ENCODE data around the gene DDX6.
"Not testable (repeated sequence)": the region's sequence is repeated elsewhere in the genome, so short reads cannot be mapped to it uniquely, and the experiment has no call there.

DDX6 gene

DNA sequence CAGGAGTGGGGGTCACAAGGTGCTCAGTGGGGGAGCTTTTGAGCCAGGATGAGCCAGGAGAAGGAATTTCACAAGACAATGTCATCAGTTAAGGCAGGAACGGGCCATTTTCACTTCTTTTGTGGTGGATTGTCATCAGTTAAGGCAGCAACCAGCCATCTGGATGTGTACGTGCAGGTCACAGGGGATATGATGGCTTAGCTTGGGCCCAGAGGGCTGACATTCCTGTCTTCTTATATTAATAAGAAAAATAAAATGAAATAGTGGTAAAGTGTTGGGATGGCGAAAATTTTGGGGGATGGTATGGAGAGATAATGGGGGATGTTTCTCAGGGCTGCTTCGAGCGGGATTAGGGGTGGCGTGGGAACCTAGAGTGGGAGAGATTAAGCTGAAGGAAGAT, 73.7 kb downstream of the DDX6 start:
- H4K20me1 ChIP-seq (ENCODE audit: control insufficient read depth, insufficient read depth, low read depth, low read length); H3K27me3 ChIP-seq (ENCODE audit: control insufficient read depth, low read length); H3K4me2 ChIP-seq (ENCODE audit: low read length); H3K4me3 ChIP-seq (ENCODE audit: low read length); H3K79me2 ChIP-seq (ENCODE audit: control insufficient read depth, low read length); H3K9me3 ChIP-seq (ENCODE audit: control insufficient read depth, insufficient read depth, low read length); H3F3A ChIP-seq (ENCODE audit: control insufficient read depth, insufficient read depth); H3K36me3 ChIP-seq (ENCODE audit: control insufficient read depth, low read length); H3K9me2 ChIP-seq (replicated peaks; ENCODE audit: control insufficient read depth, low read length); H3K27ac ChIP-seq (ENCODE audit: low read depth, low read length): not testable (repeated sequence)
- peaks cover 14% of the 10 kb centered on the region for H3K4me1 ChIP-seq (ENCODE audit: control insufficient read depth, low read length)

GRCh38 chr11:118715837-118716260, 75.1 kb downstream of the DDX6 start:
- H3K4me2 ChIP-seq (ENCODE audit: low read length) = peak overlapping the region; percentile 58

DNA sequence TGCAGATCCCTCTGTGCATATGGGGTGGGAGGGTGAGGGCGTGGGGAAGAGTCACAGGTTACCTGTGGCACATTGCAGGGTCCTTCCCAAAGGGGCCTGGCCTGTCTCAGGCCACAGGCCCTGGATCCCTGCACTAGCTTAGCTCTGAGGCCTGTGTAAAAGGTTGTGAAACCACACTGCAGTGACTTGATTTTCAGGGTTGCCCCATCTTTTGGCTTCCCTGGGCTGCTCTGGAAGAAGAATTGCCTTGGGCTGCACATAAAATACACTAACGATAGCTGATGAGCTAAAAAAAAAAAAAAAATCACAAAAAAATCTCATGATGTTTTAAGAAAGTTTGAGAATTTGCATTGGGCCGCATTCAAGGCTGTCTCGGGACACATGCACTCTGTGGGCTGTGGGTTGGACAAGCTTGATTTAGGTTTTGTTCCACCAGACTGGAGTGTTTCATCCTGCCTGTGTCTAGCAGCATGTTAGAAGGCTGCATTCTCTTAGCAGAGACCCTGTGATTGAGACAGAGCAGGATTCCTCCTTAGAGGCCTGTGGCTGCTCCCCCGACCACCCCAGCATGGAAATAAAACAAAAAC, 75.6 kb downstream of the DDX6 start:
- Histone ChIP-seq H3K9me2 (replicated peaks; ENCODE audit: control insufficient read depth, low read length) (no peaks in the 10 kb centered on the region), H3K9me3 (ENCODE audit: control insufficient read depth, insufficient read depth, low read length) (no peaks in the 10 kb centered on the region), H4K20me1 (ENCODE audit: control insufficient read depth, insufficient read depth, low read depth, low read length) (no peaks in the 10 kb centered on the region), H3K27ac (ENCODE audit: low read depth, low read length) (no peak overlapping the region), H3K36me3 (ENCODE audit: control insufficient read depth, low read length) (no peaks in the 10 kb centered on the region), H3K4me2 (ENCODE audit: low read length) (peak overlapping the region; percentile 58), H3K4me1 (ENCODE audit: control insufficient read depth, low read length) (peaks cover 14% of the 10 kb centered on the region), H3K79me2 (ENCODE audit: control insufficient read depth, low read length) (no peaks in the 10 kb centered on the region), H3K27me3 (ENCODE audit: control insufficient read depth, low read length) (peaks cover 7% of the 10 kb centered on the region), H3K4me3 (ENCODE audit: low read length) (peak overlapping the region; percentile 7; the same call in 1 of the 2 replicates), H3F3A (ENCODE audit: control insufficient read depth, insufficient read depth) (no peaks in the 10 kb centered on the region)
- TF ChIP-seq CTCF (IDR thresholded peaks at IDR 0.05; ENCODE audit: low read depth, low read length, poor library complexity, severe bottlenecking) (no peak), EZH2phosphoT487 (IDR thresholded peaks at IDR 0.05; ENCODE audit: borderline replicate concordance, low read length) (no peak)

More at GRCh38 chr11:118715837-118716260, 75.1 kb downstream of the DDX6 start:
- Histone ChIP-seq H3K9me3 (ENCODE audit: control insufficient read depth, insufficient read depth, low read length) (no peaks in the 10 kb centered on the region), H3K27ac (ENCODE audit: low read depth, low read length) (no peak overlapping the region), H3K36me3 (ENCODE audit: control insufficient read depth, low read length) (no peaks in the 10 kb centered on the region), H3K9me2 (replicated peaks; ENCODE audit: control insufficient read depth, low read length) (no peaks in the 10 kb centered on the region), H3K79me2 (ENCODE audit: control insufficient read depth, low read length) (no peaks in the 10 kb centered on the region), H3F3A (ENCODE audit: control insufficient read depth, insufficient read depth) (no peaks in the 10 kb centered on the region), H4K20me1 (ENCODE audit: control insufficient read depth, insufficient read depth, low read depth, low read length) (no peaks in the 10 kb centered on the region), H3K4me3 (ENCODE audit: low read length) (peak overlapping the region; percentile 7; the same call in 1 of the 2 replicates), H3K27me3 (ENCODE audit: control insufficient read depth, low read length) (peaks cover 6% of the 10 kb centered on the region), H3K4me1 (ENCODE audit: control insufficient read depth, low read length) (peaks cover 14% of the 10 kb centered on the region)
- TF ChIP-seq EZH2phosphoT487 (IDR thresholded peaks at IDR 0.05; ENCODE audit: borderline replicate concordance, low read length) (no peak), CTCF (IDR thresholded peaks at IDR 0.05; ENCODE audit: low read depth, low read length, poor library complexity, severe bottlenecking) (no peak)

DNA sequence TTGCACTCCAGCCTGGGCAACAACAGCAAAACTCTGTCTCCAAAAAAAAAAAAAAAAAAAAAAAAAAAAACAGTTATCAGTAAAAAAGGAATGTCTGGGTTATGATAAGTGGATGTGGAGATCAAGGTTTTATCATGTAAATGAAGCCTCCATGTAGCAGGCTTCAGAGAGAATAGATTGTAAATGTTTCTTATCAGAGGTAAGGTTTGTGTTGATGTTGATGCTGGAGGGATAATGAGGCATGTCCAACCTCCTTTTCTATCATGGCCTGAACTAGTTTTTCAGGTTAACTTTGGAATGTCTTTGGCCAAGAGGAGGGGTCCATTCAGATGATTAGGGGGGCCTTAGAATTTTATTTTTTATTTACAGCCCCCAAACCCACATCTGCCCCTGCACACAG, 76.1 kb downstream of the DDX6 start:
- Histone ChIP-seq H3F3A (ENCODE audit: control insufficient read depth, insufficient read depth) (no peaks in the 10 kb centered on the region), H4K20me1 (ENCODE audit: control insufficient read depth, insufficient read depth, low read depth, low read length) (no peaks in the 10 kb centered on the region), H3K4me1 (ENCODE audit: control insufficient read depth, low read length) (peaks cover 14% of the 10 kb centered on the region), H3K9me3 (ENCODE audit: control insufficient read depth, insufficient read depth, low read length) (no peaks in the 10 kb centered on the region), H3K4me3 (ENCODE audit: low read length) (no peak overlapping the region), H3K27me3 (ENCODE audit: control insufficient read depth, low read length) (peaks cover 7% of the 10 kb centered on the region), H3K4me2 (ENCODE audit: low read length) (no peak overlapping the region), H3K36me3 (ENCODE audit: control insufficient read depth, low read length) (no peaks in the 10 kb centered on the region), H3K27ac (ENCODE audit: low read depth, low read length) (no peak overlapping the region), H3K79me2 (ENCODE audit: control insufficient read depth, low read length) (no peaks in the 10 kb centered on the region), H3K9me2 (replicated peaks; ENCODE audit: control insufficient read depth, low read length) (no peaks in the 10 kb centered on the region)
- TF ChIP-seq CTCF (IDR thresholded peaks at IDR 0.05; ENCODE audit: low read depth, low read length, poor library complexity, severe bottlenecking) = no peak
- no peak for TF ChIP-seq EZH2phosphoT487 (IDR thresholded peaks at IDR 0.05; ENCODE audit: borderline replicate concordance, low read length)

DNA sequence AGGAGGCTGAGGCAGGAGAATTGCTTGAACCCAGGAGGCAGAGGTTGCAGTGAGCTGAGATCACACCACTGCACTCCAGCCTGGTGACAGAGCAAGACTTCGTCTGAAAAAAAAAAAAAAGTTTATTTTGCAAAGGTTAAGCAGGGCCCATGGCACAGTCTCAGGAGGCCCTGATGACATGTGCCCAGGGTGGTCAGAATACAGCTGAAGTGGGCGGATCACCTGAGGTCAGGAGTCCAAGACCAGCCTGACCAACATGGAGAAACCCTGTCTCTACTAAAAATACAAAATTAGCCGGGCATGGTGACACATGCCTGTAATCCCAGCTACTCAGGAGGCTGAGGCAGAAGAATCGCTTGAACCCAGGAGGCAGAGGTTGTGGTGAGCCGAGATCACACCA, 76.5 kb downstream of the DDX6 start:
- H3K4me1 ChIP-seq (ENCODE audit: control insufficient read depth, low read length) = peaks cover 14% of the 10 kb centered on the region
- H3K79me2 ChIP-seq (ENCODE audit: control insufficient read depth, low read length); H3K36me3 ChIP-seq (ENCODE audit: control insufficient read depth, low read length); H3K4me2 ChIP-seq (ENCODE audit: low read length); H3K4me3 ChIP-seq (ENCODE audit: low read length); H3K27ac ChIP-seq (ENCODE audit: low read depth, low read length); H3K27me3 ChIP-seq (ENCODE audit: control insufficient read depth, low read length); H4K20me1 ChIP-seq (ENCODE audit: control insufficient read depth, insufficient read depth, low read depth, low read length); H3K9me3 ChIP-seq (ENCODE audit: control insufficient read depth, insufficient read depth, low read length); H3K9me2 ChIP-seq (replicated peaks; ENCODE audit: control insufficient read depth, low read length); H3F3A ChIP-seq (ENCODE audit: control insufficient read depth, insufficient read depth): not testable (repeated sequence)
